ENCODE data around the gene MYOG.

MYOG gene

GRCh38 chr1:203090421-203091198 lies 4.8 kb upstream of the MYOG start:
- TF ChIP-seq ZC3H10 (CRISPR knock-in tag; IDR thresholded peaks at IDR 0.05) (no peak), ZNF8 (CRISPR knock-in tag; IDR thresholded peaks at IDR 0.05) (no peak), GLIS3 (CRISPR knock-in tag; IDR thresholded peaks at IDR 0.05) (no peak), PPARA (CRISPR knock-in tag; IDR thresholded peaks at IDR 0.05; ENCODE audit: borderline replicate concordance) (no peak), ISL1 (CRISPR knock-in tag; IDR thresholded peaks at IDR 0.05) (no peak), CREB5 (CRISPR knock-in tag; IDR thresholded peaks at IDR 0.05; ENCODE audit: low read depth) (no peak), ARNTL (CRISPR knock-in tag; IDR thresholded peaks at IDR 0.05; ENCODE audit: borderline replicate concordance, low read depth) (no peak), ZNF565 (CRISPR knock-in tag; conservative IDR thresholded peaks at IDR 0.05; ENCODE audit: low read depth) (no peak), ESRRG (CRISPR knock-in tag; IDR thresholded peaks at IDR 0.05) (no peak), ZNF70 (CRISPR knock-in tag; IDR thresholded peaks at IDR 0.05) (no peak), PATZ1 (CRISPR knock-in tag; IDR thresholded peaks at IDR 0.05; ENCODE audit: borderline replicate concordance) (no peak), ZFP30 (CRISPR knock-in tag; IDR thresholded peaks at IDR 0.05) (no peak), TOX (CRISPR knock-in tag; IDR thresholded peaks at IDR 0.05; ENCODE audit: borderline replicate concordance) (no peak), ZFP3 (CRISPR knock-in tag; IDR thresholded peaks at IDR 0.05) (no peak), CSDC2 (CRISPR knock-in tag; IDR thresholded peaks at IDR 0.05) (no peak)
- ATAC-seq: peak; percentile 35

- TF ChIP-seq ZNF565 (CRISPR knock-in tag; conservative IDR thresholded peaks at IDR 0.05; ENCODE audit: low read depth) (no peak), PATZ1 (CRISPR knock-in tag; IDR thresholded peaks at IDR 0.05; ENCODE audit: borderline replicate concordance) (no peak), PPARA (CRISPR knock-in tag; IDR thresholded peaks at IDR 0.05; ENCODE audit: borderline replicate concordance) (no peak), RARB (CRISPR knock-in tag; IDR thresholded peaks at IDR 0.05) (no peak), ZFP3 (CRISPR knock-in tag; IDR thresholded peaks at IDR 0.05) (no peak), CSRNP3 (CRISPR knock-in tag; IDR thresholded peaks at IDR 0.05) (no peak), ZC3H10 (CRISPR knock-in tag; IDR thresholded peaks at IDR 0.05) (no peak), TOX (CRISPR knock-in tag; IDR thresholded peaks at IDR 0.05; ENCODE audit: borderline replicate concordance) (no peak)
- no peak for ATAC-seq
Measured at GRCh38 chr1:203089651-203090045, 3.8 kb upstream of the MYOG start.

GRCh38 chr1:203089001-203089650 lies 3.3 kb upstream of the MYOG start:
- no peak for ATAC-seq
- TF ChIP-seq PATZ1 (CRISPR knock-in tag; IDR thresholded peaks at IDR 0.05; ENCODE audit: borderline replicate concordance) (no peak), CSDC2 (CRISPR knock-in tag; IDR thresholded peaks at IDR 0.05) (no peak), RARB (CRISPR knock-in tag; IDR thresholded peaks at IDR 0.05) (no peak), BACH2 (CRISPR knock-in tag; IDR thresholded peaks at IDR 0.05; ENCODE audit: borderline replicate concordance) (no peak), SNAI2 (CRISPR knock-in tag; IDR thresholded peaks at IDR 0.05) (no peak), ZFP3 (CRISPR knock-in tag; IDR thresholded peaks at IDR 0.05) (no peak), GLIS3 (CRISPR knock-in tag; IDR thresholded peaks at IDR 0.05) (no peak), TCF4 (CRISPR knock-in tag; IDR thresholded peaks at IDR 0.05; ENCODE audit: borderline replicate concordance) (no peak), OSR1 (CRISPR knock-in tag; IDR thresholded peaks at IDR 0.05) (no peak), TOX (CRISPR knock-in tag; IDR thresholded peaks at IDR 0.05; ENCODE audit: borderline replicate concordance) (no peak), ESRRG (CRISPR knock-in tag; IDR thresholded peaks at IDR 0.05) (no peak), CSRNP3 (CRISPR knock-in tag; IDR thresholded peaks at IDR 0.05) (no peak), CREB5 (CRISPR knock-in tag; IDR thresholded peaks at IDR 0.05; ENCODE audit: low read depth) (no peak), ZNF565 (CRISPR knock-in tag; conservative IDR thresholded peaks at IDR 0.05; ENCODE audit: low read depth) (no peak), ZNF8 (CRISPR knock-in tag; IDR thresholded peaks at IDR 0.05) (no peak)

All from SK-N-SH treated with all-trans-retinoic acid at 6 μM for 48 hours (cell line).